ENCODE measurements around the gene REXO2. TPM values are rescaled to one million over a fixed set of nuclear protein-coding genes. Genes with fewer than 3 reads are reported as not detected.

Gene REXO2
- total and polyA plus RNA-seq, 8 donors = 72.1 to 101 (median 86.0) TPM

- Histone ChIP-seq H3K4me3 (no peak overlapping the region), H3K36me3 (peaks cover 0 to 42% of the 10 kb centered on the region in 2 donors), H3K27me3 (no peaks in the 10 kb centered on the region), H3K4me1 (no peaks in the 10 kb centered on the region), H3K27ac (no peak overlapping the region), H3K9me3 (no peaks in the 10 kb centered on the region)
- TF ChIP-seq CTCF (IDR thresholded peaks at IDR 0.05) = no peak
- DNase-seq = no peak
- intact Hi-C loops (cut with DNase I) = no loop called here
- ATAC-seq = no peak
Measured at GRCh38 chr11:114447444-114447843, 8.2 kb downstream of the REXO2 start.

GRCh38 chr11:114447892-114448291, 8.6 kb downstream of the REXO2 start:
- intact Hi-C loops (cut with DNase I) = no loop called here
- Histone ChIP-seq H3K4me3 (no peak overlapping the region), H3K27ac (no peak overlapping the region), H3K36me3 (peaks cover 0 to 43% of the 10 kb centered on the region in 2 donors), H3K9me3 (no peaks in the 10 kb centered on the region), H3K27me3 (no peaks in the 10 kb centered on the region), H3K4me1 (no peaks in the 10 kb centered on the region)
- ATAC-seq (no peak), DNase-seq (no peak)
- no peak for TF ChIP-seq CTCF (IDR thresholded peaks at IDR 0.05)

GRCh38 chr11:114448749-114449482, 9.6 kb downstream of the REXO2 start:
- TF ChIP-seq CTCF (IDR thresholded peaks at IDR 0.05) = no peak
- no peaks in the 10 kb centered on the region for H3K9me3 ChIP-seq
- H3K4me1 ChIP-seq = no peaks in the 10 kb centered on the region
- no peak overlapping the region for H3K27ac ChIP-seq
- no peak overlapping the region for H3K4me3 ChIP-seq
- DNase-seq = no peak
- H3K36me3 ChIP-seq = peaks cover 0 to 48% of the 10 kb centered on the region in 2 donors
- no peaks in the 10 kb centered on the region for H3K27me3 ChIP-seq
- no peak for ATAC-seq
- intact Hi-C loops (cut with DNase I) = no loop called here

- H3K27me3 ChIP-seq = no peaks in the 10 kb centered on the region
- no peak overlapping the region for H3K4me3 ChIP-seq
- intact Hi-C loops (cut with DNase I) = no loop called here
- no peaks in the 10 kb centered on the region for H3K4me1 ChIP-seq
- H3K36me3 ChIP-seq = peaks cover 0 to 41% of the 10 kb centered on the region in 2 donors
- no peak overlapping the region for H3K27ac ChIP-seq
- H3K9me3 ChIP-seq = no peaks in the 10 kb centered on the region
- no peak for TF ChIP-seq CTCF (IDR thresholded peaks at IDR 0.05)
- DNase-seq = no peak
- no peak for ATAC-seq
Measured at GRCh38 chr11:114449845-114450244, 10.6 kb downstream of the REXO2 start.

- Histone ChIP-seq H3K27me3 (no peaks in the 10 kb centered on the region), H3K4me1 (no peaks in the 10 kb centered on the region), H3K27ac (no peak overlapping the region), H3K36me3 (peaks cover 0 to 36% of the 10 kb centered on the region in 2 donors), H3K4me3 (no peak overlapping the region), H3K9me3 (no peaks in the 10 kb centered on the region)
- intact Hi-C loops (cut with DNase I) = no loop called here
- DNase-seq (no peak), ATAC-seq (no peak)
- no peak for TF ChIP-seq CTCF (IDR thresholded peaks at IDR 0.05)
Measured at GRCh38 chr11:114452399-114452798, 13.1 kb downstream of the REXO2 start.

Data from left lung (tissue), 10 donors.